ENCODE measurements around the gene FCN2. TPM values are rescaled to one million over a fixed set of nuclear protein-coding genes. Genes with fewer than 3 reads are reported as not detected.

Gene FCN2
- total RNA-seq, 4 donors from 2014 or later, result not detected

DNA sequence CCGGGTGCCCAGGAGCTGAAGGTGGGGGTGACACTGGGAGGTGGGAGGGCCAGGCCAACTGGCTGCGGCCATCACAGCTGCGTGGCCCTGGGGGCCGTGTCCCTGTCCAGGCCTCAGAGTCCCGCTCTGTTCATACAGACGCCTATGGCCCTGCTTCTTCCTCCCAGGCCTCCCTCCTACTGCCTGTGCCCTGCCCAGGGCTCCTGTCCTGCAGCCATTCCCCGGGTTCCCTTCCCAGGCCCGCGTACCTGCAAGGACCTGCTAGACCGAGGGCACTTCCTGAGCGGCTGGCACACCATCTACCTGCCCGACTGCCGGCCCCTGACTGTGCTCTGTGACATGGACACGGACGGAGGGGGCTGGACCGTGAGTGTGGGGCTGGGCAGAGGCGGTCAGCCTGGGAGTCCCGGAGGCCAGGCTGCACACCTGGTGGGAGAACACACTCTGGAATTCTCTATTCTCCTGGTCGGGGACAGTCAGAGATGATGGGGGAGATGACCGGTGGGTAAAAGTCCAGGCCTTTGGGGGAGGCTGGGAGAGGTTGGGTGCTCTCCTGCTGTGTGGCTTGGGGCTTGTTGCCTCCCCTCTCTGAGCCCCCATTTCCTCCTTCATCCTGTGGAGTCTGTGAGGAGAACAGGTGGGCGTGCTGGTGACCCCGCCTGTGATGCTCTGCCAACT, 4.5 kb downstream of the FCN2 start:
- H3K27me3 ChIP-seq, result peaks cover 0 to 40% (median 0%) of the 10 kb centered on the region in 4 donors
- H3K9me3 ChIP-seq, result no peaks in the 10 kb centered on the region
- intact Hi-C loops (cut with DNase I), result no loop called here
- 78 to 82% methylated on average over 7 to 14 of the region's 22 CpGs for WGBS, 2 donors
- H3K4me1 ChIP-seq, result no peaks in the 10 kb centered on the region
- no peak overlapping the region for H3K4me3 ChIP-seq
- no peak overlapping the region for H3K27ac ChIP-seq
- TF ChIP-seq POLR2A (IDR thresholded peaks at IDR 0.05), result no peak
- no peak for TF ChIP-seq CTCF (IDR thresholded peaks at IDR 0.05)
- DNase-seq, result no peak
- no peaks in the 10 kb centered on the region for H3K36me3 ChIP-seq

DNA sequence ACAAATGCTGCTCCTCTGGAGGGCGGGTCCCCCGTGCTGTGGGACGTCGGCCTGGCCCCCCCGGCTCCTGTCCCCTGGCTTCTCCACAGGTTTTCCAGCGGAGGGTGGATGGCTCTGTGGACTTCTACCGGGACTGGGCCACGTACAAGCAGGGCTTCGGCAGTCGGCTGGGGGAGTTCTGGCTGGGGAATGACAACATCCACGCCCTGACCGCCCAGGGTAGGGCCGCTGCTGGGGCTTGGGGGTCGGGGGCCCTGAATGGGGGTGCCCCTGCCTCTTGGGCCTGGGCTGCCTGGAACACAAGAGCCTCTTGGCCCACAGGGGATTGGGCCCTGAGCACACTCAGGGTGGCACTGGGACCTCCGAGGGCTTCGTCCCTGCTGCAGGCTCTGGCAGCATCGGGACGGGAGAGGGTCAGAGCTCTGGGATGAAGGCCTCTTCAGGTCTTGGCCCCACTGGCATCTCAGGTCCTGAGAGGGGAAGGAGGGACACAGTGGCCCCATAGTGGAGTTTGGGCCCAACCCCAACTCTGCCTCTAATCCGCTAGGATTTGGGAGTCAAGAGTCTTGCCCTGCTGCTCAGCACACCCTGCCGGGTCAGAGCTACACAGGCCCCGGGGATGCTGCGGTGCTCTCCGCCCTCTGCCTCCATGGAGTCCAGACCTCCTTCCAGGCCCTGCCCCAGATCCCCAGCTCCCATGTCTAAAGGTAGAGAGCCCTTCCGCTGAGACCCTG, 5.2 kb downstream of the FCN2 start:
- Histone ChIP-seq H3K4me1 (no peaks in the 10 kb centered on the region), H3K27me3 (peaks cover 0 to 35% (median 0%) of the 10 kb centered on the region in 4 donors), H3K36me3 (no peaks in the 10 kb centered on the region), H3K9me3 (no peaks in the 10 kb centered on the region), H3K4me3 (no peak overlapping the region), H3K27ac (no peak overlapping the region)
- TF ChIP-seq POLR2A (IDR thresholded peaks at IDR 0.05) (no peak), CTCF (IDR thresholded peaks at IDR 0.05) (no peak)
- intact Hi-C loops (cut with DNase I), result no loop called here
- DNase-seq, result no peak
- 78 to 85% methylated on average over 8 to 10 of the region's 24 CpGs for WGBS, 2 donors

- Histone ChIP-seq H3K9me3 (no peaks in the 10 kb centered on the region), H3K4me1 (no peaks in the 10 kb centered on the region), H3K27me3 (peaks cover 0 to 34% (median 0%) of the 10 kb centered on the region in 4 donors), H3K27ac (no peak overlapping the region), H3K36me3 (no peaks in the 10 kb centered on the region), H3K4me3 (no peak overlapping the region)
- intact Hi-C loops (cut with DNase I), result no loop called here
- 77 to 79% methylated on average over 6 to 8 of the region's 11 CpGs for WGBS, 2 donors
- no peak for DNase-seq
- TF ChIP-seq POLR2A (IDR thresholded peaks at IDR 0.05) (no peak), CTCF (IDR thresholded peaks at IDR 0.05) (no peak)
Measured at GRCh38 chr9:134886413-134886913, 5.9 kb downstream of the FCN2 start.

DNA sequence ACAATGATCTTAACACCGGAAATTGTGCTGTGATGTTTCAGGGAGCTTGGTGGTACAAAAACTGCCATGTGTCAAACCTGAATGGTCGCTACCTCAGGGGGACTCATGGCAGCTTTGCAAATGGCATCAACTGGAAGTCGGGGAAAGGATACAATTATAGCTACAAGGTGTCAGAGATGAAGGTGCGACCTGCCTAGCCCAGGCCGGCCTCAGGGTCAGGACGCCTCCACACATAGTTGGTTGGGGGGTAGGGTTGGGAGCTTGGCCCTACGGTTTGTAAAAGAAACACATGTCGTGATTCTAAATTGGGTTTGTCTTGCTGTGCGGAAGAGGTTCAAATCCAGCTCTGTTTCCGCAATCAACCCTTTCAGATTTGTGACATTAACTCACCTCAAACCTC, 6.6 kb downstream of the FCN2 start:
- no peaks in the 10 kb centered on the region for H3K4me1 ChIP-seq
- H3K36me3 ChIP-seq, result no peaks in the 10 kb centered on the region
- H3K27me3 ChIP-seq, result peaks cover 0 to 31% (median 0%) of the 10 kb centered on the region in 4 donors
- H3K9me3 ChIP-seq, result no peaks in the 10 kb centered on the region
- WGBS, 2 donors, result 70 to 83% methylated on average over 9 to 10 of the region's 10 CpGs
- intact Hi-C loops (cut with DNase I), result no loop called here
- no peak overlapping the region for H3K27ac ChIP-seq
- DNase-seq, result no peak
- TF ChIP-seq POLR2A (IDR thresholded peaks at IDR 0.05) (no peak), CTCF (IDR thresholded peaks at IDR 0.05) (no peak)
- H3K4me3 ChIP-seq, result no peak overlapping the region

All from esophagus squamous epithelium (tissue), 5 donors.